Mammary epithelial cell (primary cell): Measurements from ENCODE around the gene SYNM.

ENCODE experiments used
- CTCF ChIP-seq, 2 donors: IDR thresholded peaks in 1 of 2; conservative IDR thresholded peaks in 1 of 2; 2 replicates each; pipeline ENCODE4 v1.5.1; 2011 to 2012; ENCODE audit warnings: inconsistent platforms in 2 of 2, low read length in 2 of 2, mild to moderate bottlenecking in 2 of 2, control low read depth in 1 of 2, low read depth in 1 of 2; ENCODE audit not compliant: insufficient read depth in 1 of 2; ENCODE audit errors: extremely low read depth in 1 of 2
- EZH2 ChIP-seq: IDR thresholded peaks from 2 replicates; pipeline ENCODE4 v1.6.1; 2012; ENCODE audit warnings: low read length, inconsistent platforms, borderline replicate concordance

DNA sequence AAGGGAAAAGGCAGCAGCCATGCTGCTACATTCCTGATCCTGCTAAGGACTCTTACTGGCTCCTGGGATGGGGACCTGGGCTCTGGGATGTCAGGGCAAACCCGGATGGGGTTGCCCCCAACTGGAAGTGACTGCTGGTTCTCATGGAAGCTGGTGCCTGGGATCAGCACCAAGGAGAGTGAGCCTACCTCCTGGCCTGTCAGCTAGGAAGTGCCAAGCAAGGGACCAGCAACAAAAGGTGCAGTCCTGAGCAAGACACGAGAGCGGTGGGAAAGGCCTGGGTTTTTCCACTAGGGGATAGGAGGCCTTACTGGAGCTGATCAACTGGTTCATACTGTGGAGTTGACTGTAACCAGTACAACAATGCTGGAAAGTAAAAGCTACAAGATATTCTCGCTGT, 47.9 kb upstream of the SYNM start:
- TF ChIP-seq CTCF (conservative IDR thresholded peaks at IDR 0.05 in 1 of 2, IDR thresholded peaks at IDR 0.05 in 1 of 2; ENCODE audit: extremely low read depth in 1 of 2, insufficient read depth in 1 of 2, low read depth in 1 of 2, low read length in 2 of 2) (no peak), EZH2 (no peak)
